Suppressor macrophage treated with lipopolysaccharide for 1 hour (primary cell): ENCODE measurements around the gene ZNF366.

Source experiments
- DNase-seq, 3 donors: peaks; one replicate each; pipeline ENCODE4 v3.0.0-alpha.2; 2020 to 2022

ZNF366 gene

DNA sequence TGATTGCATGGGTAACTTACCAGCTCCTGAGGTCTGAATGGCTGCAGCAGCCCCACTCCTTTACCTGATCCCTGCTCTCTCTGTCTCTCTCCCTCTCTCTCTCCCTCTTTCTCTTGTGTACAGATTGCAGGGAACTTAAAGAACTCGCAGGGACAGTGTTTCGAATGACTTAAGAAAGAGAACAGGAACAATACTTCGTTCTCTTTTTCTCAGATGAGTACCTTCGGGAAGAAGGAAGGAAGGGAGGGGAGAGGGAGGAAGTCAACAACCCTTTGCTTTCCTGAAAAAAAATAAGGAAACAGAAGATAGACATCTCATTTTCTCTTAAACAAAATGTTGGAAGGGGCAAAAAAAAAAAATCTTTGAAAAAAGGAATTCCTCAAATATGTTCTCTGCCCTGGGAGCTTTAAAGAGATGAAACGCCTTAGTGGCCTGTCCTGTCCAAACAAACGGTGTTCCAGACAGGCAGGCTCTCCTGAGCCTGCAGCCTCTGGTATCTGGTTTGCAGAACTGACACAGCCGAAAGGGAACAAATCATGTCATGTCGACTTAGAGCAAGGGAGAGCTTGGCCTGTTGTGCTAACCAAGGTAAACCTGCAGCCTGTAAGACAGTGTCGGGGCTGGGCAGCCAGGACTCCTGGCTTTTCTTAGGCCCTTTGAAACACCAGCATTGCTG, at the start of gene ZNF366:
Gene ZNF366 (minus strand): TSS at position 180 of the 676 bp plus-strand sequence. CDS start 45,914 bp downstream, outside the sequence.
- DNase-seq = peak; percentile 30 to 55 (median 40)

DNA sequence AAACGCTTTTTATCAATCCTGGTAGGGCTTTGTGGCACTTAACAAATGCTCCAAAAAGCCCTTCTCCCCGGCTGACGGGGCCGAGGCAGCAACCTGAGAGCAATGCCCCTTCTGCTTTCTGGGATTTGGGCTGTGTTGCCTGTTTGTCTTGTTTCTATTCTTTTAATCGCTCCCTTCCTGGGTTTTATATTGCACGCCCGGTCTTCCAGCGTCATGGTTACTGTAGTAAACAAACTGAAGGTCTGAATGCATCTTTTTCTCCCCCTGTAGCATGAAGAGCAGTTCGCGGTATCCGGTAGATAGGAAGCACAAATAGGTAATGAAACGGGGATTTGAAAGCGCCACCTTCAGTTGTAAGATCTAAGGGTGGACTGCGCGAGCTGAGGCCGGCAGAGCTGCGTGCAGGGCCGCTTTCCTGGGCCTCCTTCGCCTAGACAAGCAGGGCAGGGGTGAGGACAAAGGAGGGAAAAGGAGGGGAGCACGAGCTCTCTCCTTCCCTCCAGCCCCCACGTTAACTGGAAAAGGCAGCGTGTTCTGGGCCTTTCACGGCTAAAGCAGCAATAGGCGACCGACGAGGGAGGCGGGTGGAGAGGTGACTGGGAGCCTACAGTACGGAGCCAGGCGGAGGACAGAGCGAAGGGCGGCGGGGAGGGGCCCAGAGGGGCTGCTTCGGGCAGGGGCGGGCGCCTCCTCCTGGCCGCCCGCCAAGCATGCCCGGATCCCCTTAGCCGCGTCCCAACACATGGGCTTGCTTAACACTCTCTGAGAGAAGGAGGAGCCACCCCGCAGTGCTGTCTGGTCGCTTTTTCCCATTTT, 49.3 kb upstream of the ZNF366 start:
- peak; percentile 47 to 74 (median 53) for DNase-seq

GRCh38 chr5:72555871-72556270, 48.7 kb upstream of the ZNF366 start:
- DNase-seq = no peak

- DNase-seq = no peak
These were observed 47.7 kb upstream of the ZNF366 start for GRCh38 chr5:72554897-72555296.

GRCh38 chr5:72552041-72552557, 44.9 kb upstream of the ZNF366 start:
- peak in 1 of 3 donors; percentile 28 for DNase-seq

DNA sequence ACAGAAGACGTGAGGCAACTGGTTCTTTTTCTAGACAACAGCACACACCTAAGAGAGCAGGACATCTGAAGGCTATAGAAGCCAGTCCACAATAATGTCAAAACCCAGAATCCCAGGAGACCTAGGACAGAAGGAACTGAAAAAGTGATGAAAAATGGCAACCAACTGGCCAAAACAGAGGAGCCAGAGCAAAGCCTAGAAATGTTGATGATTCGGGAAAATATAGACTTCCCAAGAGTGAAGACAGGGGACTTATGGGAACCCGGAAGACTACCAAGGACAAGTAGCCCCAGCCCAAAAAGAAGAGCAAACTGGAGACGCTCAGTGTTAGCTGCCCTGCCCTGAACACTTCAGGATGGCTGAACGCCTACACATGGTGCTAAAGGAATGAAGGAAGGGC, 43.4 kb upstream of the ZNF366 start:
- DNase-seq = no peak

DNA sequence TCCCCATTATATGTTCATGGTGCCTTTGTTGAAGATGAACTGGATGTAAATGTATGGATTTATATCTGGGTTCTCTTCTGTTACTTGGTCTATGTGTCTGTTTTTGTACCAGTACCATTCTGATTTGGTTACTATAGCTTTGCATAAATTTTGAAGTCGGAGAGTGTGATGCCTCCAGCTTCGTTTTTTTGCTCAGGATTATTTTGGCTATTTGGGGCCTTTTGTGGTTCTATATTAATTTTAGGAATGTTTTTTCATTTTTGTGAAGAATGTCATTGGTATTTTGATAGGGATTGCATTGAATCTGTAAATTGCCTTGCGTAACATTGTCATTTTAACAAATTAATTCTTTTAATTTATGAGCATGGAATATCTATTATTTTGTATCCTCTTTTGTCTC, 36.6 kb upstream of the ZNF366 start:
- no peak for DNase-seq

- DNase-seq = no peak
These were observed 36.2 kb upstream of the ZNF366 start for GRCh38 chr5:72543365-72543764.

DNA sequence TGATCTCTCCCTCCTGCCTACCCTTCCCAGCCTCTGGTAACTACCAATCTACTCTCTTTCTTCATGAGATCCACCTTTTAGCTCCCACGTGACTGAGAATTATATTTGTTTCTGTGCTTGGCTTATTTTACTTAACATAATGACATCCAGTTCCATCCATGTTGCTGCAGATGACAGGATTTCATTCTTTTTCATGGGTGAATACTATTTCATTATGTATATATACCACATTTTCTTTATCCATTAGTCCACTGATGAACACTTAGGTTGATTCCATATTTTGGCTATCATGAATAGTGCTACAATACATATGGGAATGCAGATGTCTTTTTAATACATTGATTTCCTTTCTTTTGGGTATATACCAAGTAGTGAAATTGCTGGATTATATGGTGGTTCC, 35.5 kb upstream of the ZNF366 start:
- DNase-seq = no peak

DNA sequence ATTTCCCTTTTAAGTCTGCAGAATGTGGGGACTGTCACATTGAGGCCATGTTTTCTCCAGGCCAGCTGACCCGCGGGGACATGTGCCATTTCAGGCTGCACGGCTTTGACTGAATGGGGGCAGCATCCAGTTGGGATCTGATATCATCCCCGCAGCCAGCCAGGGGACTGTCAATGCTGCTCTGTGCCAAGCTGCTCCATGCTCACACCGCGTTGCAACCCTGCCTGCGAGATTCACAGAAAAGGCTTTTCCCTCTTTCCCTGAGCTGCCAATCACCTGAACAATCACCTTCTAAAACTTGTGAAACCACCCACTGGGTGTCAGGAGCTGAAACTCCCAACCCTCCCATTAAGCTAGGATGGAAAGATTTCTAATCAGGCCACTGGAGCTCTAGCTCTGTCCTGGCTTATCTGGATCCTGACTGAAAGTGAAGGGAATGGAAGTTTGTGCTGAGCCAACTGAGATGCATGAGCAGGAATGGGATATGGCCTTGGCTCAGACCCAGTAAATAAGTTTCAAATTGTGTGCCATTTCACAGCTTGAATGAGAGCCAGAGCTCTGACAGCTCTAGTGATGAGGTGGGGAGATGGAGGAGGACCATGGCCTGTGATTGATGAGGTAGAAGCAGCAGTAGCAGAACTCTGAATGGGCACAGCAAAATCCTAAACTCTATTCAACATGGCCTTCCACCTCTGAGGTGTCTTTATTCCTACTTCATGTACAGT, 34.5 kb upstream of the ZNF366 start:
- DNase-seq = no peak

GRCh38 chr5:72540759-72541438, 33.7 kb upstream of the ZNF366 start:
- no peak for DNase-seq

- DNase-seq = no peak
These were observed 32.5 kb upstream of the ZNF366 start for GRCh38 chr5:72539726-72540125.

DNA sequence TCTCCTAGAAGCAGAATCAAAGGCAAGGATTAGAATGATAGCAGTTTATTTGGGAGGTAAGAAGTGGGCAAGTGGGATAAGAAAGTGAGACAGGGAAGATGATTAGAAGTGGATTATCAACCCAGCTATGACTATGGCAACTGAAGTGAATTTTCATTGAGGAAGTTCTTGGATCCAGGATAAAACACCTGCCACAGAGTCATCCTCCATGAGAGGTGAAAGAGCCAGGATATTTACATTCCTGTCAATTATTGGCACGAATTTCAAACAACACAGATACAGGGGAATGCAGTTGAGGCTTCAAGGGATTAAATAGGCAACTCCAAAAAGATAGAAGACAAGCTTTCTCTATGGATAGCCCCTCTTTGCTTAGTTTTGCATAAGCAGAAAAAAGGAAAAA, 31.8 kb upstream of the ZNF366 start:
- DNase-seq = no peak

- DNase-seq = no peak
These were observed 30.0 kb upstream of the ZNF366 start for GRCh38 chr5:72537166-72537565.

GRCh38 chr5:72531496-72532190, 24.4 kb upstream of the ZNF366 start:
- DNase-seq = peak; percentile 33 to 64 (median 53)

GRCh38 chr5:72530196-72530595, 23.0 kb upstream of the ZNF366 start:
- no peak for DNase-seq

GRCh38 chr5:72529383-72529782, 22.2 kb upstream of the ZNF366 start:
- no peak for DNase-seq

- peak; percentile 65 to 73 (median 70) for DNase-seq
These were observed 18.6 kb upstream of the ZNF366 start for GRCh38 chr5:72525816-72526215.

GRCh38 chr5:72523960-72524582, 16.9 kb upstream of the ZNF366 start:
- peak; percentile 76 to 83 (median 83) for DNase-seq

- DNase-seq = no peak
These were observed 15.4 kb upstream of the ZNF366 start for GRCh38 chr5:72522607-72523006.

DNA sequence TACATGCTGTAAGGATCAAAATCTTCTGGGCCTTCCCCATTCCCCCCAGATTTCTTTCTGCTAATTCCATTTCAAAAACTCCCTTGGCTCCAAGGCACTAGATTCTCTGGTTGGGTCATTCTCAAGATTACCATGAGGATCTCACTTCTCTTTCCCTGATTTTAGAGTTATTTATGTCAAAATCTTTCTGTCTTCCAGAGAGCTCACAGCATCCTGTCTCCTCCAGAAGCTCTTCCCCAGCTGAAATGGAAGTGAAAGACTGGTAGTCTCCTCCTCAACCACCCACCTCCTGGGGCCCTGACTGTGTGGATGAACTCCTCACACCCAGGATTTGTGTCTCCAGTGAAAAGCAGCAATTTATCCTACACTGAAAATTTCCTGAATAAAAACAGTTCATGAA, 11.9 kb upstream of the ZNF366 start:
- DNase-seq = peak; percentile 53 to 70 (median 62)
